Spleen (tissue), 7 donors: Measurements from ENCODE around the gene G3BP2.
A peak's percentile ranks its signal among the peaks of the same experiment; 100 is the strongest.

ENCODE experiments used
- CTCF ChIP-seq, 11 experiments: fragments of 200-600 bp in 7 of 11; fragments of 450-650 bp in 4 of 11; sonication (generic) in 4 of 11; IDR thresholded peaks in 8 of 11; conservative IDR thresholded peaks in 3 of 11; 1 replicate in 7 of 11; 2 replicates in 4 of 11; pipeline versions ENCODE4 v1.4.0 to v1.8.0; 2016 to 2021; ENCODE audit warnings: antibody characterized with exemption in 11 of 11, inconsistent platforms in 4 of 11, mild to moderate bottlenecking in 1 of 11
- POLR2AphosphoS5 ChIP-seq, 3 donors: sonication (generic); formaldehyde crosslinking; IDR thresholded peaks; one replicate each; pipeline ENCODE4 v1.5.1; 2017; ENCODE audit warnings: antibody characterized with exemption in 3 of 3
- donor health status: DM: no; HTN: no; CAD: no; lungs with moderate emphysema.
- donor health status: DM: no; HTN: no; CAD: no.
- donor health status: DM: no; HTN: no; CAD: no.

- TF ChIP-seq CTCF (IDR thresholded peaks at IDR 0.05 in 8 of 11, conservative IDR thresholded peaks at IDR 0.05 in 3 of 11) (no peak), POLR2AphosphoS5 (IDR thresholded peaks at IDR 0.05) (peak; percentile 80 to 88 (median 83))
Observed at GRCh38 chr4:75630174-75630936, 42.9 kb downstream of the G3BP2 start, which contains the start of gene CDKL2.
